Measurements from ENCODE around the gene EPN2. TPM values are rescaled to one million over a fixed set of nuclear protein-coding genes. Genes with fewer than 3 reads are reported as not detected.

Gene EPN2
- total and polyA plus RNA-seq, 9 donors: 18.2 to 36.4 (median 26.0) TPM

DNA sequence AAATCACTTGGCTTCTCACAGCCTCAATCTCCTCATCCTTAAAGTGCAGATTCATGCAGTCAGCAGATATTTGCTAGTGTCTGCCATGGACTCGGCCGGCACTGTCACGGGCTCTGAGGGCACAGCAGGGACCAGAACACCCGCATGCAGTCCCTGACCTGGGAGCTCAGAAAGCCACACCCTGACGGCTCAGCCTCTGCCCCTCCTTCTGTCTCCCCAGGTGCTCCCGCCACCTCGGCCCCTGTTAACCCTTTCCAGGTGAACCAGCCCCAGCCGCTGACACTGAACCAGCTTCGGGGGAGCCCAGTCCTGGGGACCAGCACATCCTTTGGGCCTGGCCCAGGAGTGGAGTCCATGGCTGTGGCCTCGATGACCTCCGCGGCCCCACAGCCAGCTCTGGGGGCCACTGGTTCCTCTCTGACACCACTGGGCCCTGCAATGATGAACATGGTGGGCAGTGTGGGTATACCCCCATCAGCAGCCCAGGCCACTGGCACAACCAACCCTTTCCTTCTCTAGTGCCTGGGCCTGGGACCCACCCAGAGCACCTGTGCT, 96.6 kb downstream of the EPN2 start:
- H3K36me3 ChIP-seq (ENCODE audit: control insufficient read depth, insufficient read depth, low read length): peaks cover 59% of the 10 kb centered on the region

DNA sequence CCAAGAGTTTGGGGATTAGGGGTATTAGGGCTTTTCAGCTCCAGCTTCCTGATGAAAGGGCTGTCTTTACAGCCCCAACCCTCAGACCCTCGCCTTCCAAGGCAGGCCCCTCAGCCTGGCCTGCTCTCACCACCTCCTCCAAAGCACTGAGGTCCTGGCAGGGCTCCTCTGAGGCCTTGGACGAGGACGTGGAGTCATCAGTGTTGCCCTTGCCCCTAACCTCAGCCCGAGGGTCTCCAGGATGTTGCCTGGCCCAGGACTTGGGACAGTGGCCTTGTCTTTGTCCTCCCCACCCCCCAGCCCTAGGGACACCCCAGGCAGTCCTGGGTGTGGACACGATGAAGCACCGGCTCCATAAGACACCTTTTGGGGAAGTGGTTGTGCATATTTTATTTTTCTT, 97.2 kb downstream of the EPN2 start:
- no peak overlapping the region for H3K27ac ChIP-seq (ENCODE audit: low read length)
- H3K4me1 ChIP-seq (ENCODE audit: control insufficient read depth, insufficient read depth, low read length): peaks cover 26% of the 10 kb centered on the region
- WGBS (ENCODE audit: insufficient coverage): 74% methylated on average over 4 of the region's 6 CpGs
- H3K4me3 ChIP-seq (ENCODE audit: low read length): no peak overlapping the region
- no peaks in the 10 kb centered on the region for H3K9me3 ChIP-seq (replicated peaks; ENCODE audit: control insufficient read depth, low read depth, low read length)
- no peaks in the 10 kb centered on the region for H3K27me3 ChIP-seq (ENCODE audit: control insufficient read depth, insufficient read depth, low read length)
- no peak for DNase-seq
- peaks cover 54% of the 10 kb centered on the region for H3K36me3 ChIP-seq (ENCODE audit: control insufficient read depth, insufficient read depth, low read length)

More for the DNA sequence above, 96.6 kb downstream of the EPN2 start:
- H3K4me3 ChIP-seq (ENCODE audit: low read length): no peak overlapping the region
- 71% methylated on average over 10 of the region's 12 CpGs for WGBS (ENCODE audit: insufficient coverage)
- H3K9me3 ChIP-seq (replicated peaks; ENCODE audit: control insufficient read depth, low read depth, low read length): no peaks in the 10 kb centered on the region
- no peak overlapping the region for H3K27ac ChIP-seq (ENCODE audit: low read length)
- DNase-seq: no peak
- no peaks in the 10 kb centered on the region for H3K27me3 ChIP-seq (ENCODE audit: control insufficient read depth, insufficient read depth, low read length)
- H3K4me1 ChIP-seq (ENCODE audit: control insufficient read depth, insufficient read depth, low read length): peaks cover 26% of the 10 kb centered on the region

DNA sequence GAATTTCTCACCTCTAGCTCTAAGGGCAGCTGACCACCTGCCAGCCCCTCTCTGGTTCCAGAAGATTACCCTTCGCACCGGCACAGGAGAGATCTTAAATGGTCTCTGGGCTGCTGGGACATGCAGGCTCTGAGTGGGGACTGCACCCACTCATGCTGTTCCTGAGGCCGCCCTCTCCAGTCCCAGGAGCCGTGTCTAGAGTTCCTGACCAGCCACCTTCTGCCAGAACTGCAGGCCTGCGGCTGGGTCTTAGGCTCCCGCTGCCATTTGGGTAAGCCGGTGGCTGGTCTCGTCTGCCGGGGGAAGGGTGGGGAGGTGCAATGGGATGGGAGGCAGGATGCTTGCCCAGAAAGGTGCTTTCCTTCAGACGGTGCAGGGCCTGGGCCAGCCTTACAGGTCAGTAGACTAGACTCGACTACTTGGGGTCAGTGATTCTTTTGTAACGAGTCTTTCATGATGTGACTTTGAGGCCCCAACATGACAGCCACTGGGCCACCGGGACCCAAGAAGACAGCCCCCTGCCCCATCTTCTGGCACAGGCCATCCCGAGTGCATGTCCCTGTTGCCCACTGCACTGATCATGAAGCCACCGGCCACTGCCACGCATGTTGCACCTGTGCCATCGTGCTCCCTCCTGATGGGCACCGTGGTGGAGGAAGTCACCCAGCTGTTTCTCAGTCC, 98.9 kb downstream of the EPN2 start:
- Histone ChIP-seq H3K9me3 (replicated peaks; ENCODE audit: control insufficient read depth, low read depth, low read length) (no peaks in the 10 kb centered on the region), H3K27ac (ENCODE audit: low read length) (no peak overlapping the region), H3K36me3 (ENCODE audit: control insufficient read depth, insufficient read depth, low read length) (peaks cover 41% of the 10 kb centered on the region), H3K4me3 (ENCODE audit: low read length) (no peak overlapping the region), H3K27me3 (ENCODE audit: control insufficient read depth, insufficient read depth, low read length) (no peaks in the 10 kb centered on the region), H3K4me1 (ENCODE audit: control insufficient read depth, insufficient read depth, low read length) (peaks cover 26% of the 10 kb centered on the region)
- 79% methylated on average over 17 of the region's 18 CpGs for WGBS (ENCODE audit: insufficient coverage)
- DNase-seq: no peak

DNA sequence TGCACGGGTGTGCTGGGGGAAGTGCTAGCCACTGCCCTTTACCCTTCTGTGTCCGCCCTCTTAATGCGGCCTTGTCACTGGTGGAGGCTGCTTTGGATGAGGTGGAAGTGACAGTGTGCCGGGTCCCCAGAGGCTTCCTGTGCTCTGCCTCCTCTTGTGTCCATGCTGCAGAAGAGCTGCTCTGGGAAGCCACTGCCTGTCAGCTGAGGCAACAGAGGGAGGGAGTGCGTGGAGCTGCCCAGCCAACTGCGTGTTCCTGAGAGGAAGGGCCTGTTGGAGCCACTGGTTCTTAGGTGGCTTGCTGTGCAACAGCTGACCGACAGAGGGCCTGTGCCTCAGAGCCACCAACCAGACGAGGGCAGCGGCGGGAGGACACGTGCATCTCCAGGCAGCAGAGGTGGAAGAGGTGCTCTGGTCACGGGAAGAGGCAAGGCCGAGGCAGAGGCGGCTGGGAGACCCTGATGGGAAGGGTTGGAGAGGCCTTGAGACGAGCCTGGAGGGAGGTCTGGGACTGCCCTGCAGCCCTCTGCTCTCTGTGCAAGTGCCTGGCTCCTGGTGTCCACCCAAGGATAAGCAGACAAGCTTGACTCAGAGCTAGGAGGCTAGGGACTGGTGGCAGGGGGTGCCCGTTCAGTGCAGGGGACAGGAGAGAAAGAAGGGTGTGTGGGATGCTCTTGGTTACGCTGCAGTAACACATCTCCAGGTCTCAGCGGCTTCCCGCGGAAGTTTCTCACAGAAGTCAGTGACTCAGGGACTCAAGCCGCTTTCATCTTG, 100.0 kb downstream of the EPN2 start:
- Histone ChIP-seq H3K4me3 (ENCODE audit: low read length) (no peak overlapping the region), H3K27ac (ENCODE audit: low read length) (no peak overlapping the region), H3K9me3 (replicated peaks; ENCODE audit: control insufficient read depth, low read depth, low read length) (no peaks in the 10 kb centered on the region), H3K27me3 (ENCODE audit: control insufficient read depth, insufficient read depth, low read length) (no peaks in the 10 kb centered on the region), H3K36me3 (ENCODE audit: control insufficient read depth, insufficient read depth, low read length) (peaks cover 36% of the 10 kb centered on the region), H3K4me1 (ENCODE audit: control insufficient read depth, insufficient read depth, low read length) (peaks cover 25% of the 10 kb centered on the region)
- WGBS (ENCODE audit: insufficient coverage): 62% methylated on average over 16 of the region's 21 CpGs
- no peak for DNase-seq

DNA sequence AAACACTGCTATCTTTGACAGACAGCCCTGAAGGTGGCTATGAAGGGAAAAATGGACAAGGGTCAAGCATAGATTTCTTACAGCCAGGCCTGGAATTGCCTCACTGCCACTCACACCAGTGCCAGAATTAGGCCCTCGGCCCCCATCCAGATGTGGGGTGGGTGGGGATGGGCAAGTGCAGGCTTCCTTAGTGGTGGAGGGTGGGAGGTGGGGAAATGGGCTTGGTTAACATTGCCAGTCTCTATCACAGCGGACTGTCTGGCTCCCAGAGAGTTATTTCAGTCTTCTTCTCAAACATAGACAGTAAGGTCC, 100.5 kb downstream of the EPN2 start:
- Histone ChIP-seq H3K27ac (ENCODE audit: low read length) (no peak overlapping the region), H3K4me3 (ENCODE audit: low read length) (no peak overlapping the region), H3K36me3 (ENCODE audit: control insufficient read depth, insufficient read depth, low read length) (peaks cover 31% of the 10 kb centered on the region), H3K4me1 (ENCODE audit: control insufficient read depth, insufficient read depth, low read length) (peaks cover 25% of the 10 kb centered on the region), H3K9me3 (replicated peaks; ENCODE audit: control insufficient read depth, low read depth, low read length) (no peaks in the 10 kb centered on the region), H3K27me3 (ENCODE audit: control insufficient read depth, insufficient read depth, low read length) (no peaks in the 10 kb centered on the region)
- DNase-seq: no peak
- WGBS (ENCODE audit: insufficient coverage): no CpG with 5 or more reads among the region's 2 CpGs

DNA sequence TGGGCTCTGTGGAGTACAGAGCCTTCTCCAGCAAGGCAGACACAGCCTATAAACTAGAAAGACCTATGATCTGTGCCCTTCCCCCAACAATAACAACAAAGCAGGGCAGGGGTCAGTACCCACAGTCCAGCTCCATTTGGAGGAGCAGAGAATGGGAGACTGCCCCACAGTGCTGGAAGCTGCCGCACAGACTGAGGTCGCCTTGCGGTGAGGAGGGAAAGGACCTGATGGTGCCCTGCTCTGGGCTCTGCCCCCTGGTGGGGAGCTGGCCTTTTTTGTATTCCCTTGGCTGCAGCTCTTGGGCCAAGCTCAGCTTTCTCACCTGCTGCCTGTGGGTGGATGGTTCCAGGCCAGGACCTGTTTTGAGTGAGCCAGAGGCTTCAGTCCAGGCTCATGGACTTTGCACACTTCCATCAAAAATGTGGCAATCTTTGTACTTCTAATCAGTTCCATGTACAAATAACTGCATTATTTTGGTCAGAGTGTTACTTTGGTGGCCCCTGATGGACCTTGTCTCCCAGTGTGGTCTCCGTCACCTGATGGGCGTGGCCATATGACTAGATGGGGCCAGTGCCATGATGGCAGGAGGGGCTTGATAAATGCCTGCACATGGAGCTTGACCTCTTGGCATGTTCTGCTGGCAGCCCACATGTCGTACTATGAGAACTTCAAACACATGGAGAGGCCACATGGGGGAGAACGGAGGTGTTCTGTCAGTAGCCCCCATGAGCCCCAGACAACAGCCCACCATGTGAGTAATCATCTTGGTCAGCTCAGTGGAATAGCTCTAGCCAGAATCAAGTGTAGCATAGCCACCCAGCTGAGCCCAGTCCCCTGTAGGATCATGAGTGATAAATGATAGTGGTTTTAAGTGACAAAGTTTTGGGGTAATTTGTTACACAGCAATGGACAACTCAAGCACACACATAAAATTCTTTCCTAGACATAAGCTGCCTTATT, 101.1 kb downstream of the EPN2 start:
- 94% methylated on average over 3 of the region's 7 CpGs for WGBS (ENCODE audit: insufficient coverage)
- peaks cover 27% of the 10 kb centered on the region for H3K36me3 ChIP-seq (ENCODE audit: control insufficient read depth, insufficient read depth, low read length)
- no peak overlapping the region for H3K27ac ChIP-seq (ENCODE audit: low read length)
- H3K9me3 ChIP-seq (replicated peaks; ENCODE audit: control insufficient read depth, low read depth, low read length): no peaks in the 10 kb centered on the region
- DNase-seq: no peak
- peaks cover 24% of the 10 kb centered on the region for H3K4me1 ChIP-seq (ENCODE audit: control insufficient read depth, insufficient read depth, low read length)
- no peaks in the 10 kb centered on the region for H3K27me3 ChIP-seq (ENCODE audit: control insufficient read depth, insufficient read depth, low read length)
- no peak overlapping the region for H3K4me3 ChIP-seq (ENCODE audit: low read length)

DNA sequence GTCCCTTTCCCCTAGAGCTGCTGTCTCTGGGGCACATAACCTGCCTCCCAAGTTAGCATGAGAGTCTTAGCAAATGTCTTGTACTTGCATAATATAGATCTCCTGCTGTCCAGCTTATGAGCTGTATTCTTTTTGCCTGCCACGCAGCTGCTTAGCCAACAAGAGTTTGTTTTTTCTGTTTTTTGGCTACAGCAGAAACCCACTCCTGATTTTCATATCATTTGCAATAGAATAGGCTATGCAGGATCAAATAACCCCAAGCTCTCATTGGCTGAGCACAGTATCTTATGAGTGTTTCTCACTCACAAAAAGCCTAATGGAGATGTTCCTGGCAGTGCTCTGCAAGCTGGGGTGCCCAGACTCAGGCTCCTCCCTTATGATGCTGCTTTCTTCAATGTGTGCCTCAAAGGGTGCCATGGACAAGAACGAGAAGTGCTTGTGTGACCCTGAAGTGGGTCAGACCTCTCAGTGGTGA, 102.2 kb downstream of the EPN2 start:
- no peak for DNase-seq
- H3K4me1 ChIP-seq (ENCODE audit: control insufficient read depth, insufficient read depth, low read length): peaks cover 24% of the 10 kb centered on the region
- no peaks in the 10 kb centered on the region for H3K9me3 ChIP-seq (replicated peaks; ENCODE audit: control insufficient read depth, low read depth, low read length)
- peaks cover 18% of the 10 kb centered on the region for H3K36me3 ChIP-seq (ENCODE audit: control insufficient read depth, insufficient read depth, low read length)
- no peaks in the 10 kb centered on the region for H3K27me3 ChIP-seq (ENCODE audit: control insufficient read depth, insufficient read depth, low read length)
- H3K4me3 ChIP-seq (ENCODE audit: low read length): no peak overlapping the region
- 40% methylated on average over 2 of the region's 2 CpGs for WGBS (ENCODE audit: insufficient coverage)
- H3K27ac ChIP-seq (ENCODE audit: low read length): no peak overlapping the region

DNA sequence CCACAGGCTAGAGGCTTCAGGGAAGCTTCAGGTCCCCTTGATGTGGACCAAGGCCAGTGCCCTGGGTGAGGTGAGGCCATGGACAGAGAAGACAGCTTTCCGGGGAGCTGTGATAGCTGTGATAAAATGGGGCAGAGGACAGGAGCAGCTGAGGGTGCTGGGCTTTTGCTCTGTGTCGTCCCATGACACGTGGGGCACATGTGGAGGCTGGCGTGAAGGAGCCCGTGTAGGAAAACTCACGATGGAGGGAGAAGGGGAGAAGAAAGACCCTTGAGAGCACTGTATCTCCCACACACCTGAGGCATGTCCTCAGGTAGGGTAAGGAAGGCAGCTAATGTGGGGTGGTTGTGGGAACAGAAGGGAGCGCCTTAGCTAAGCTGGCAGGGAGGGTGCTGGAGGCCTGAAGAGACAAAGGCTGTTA, 104.1 kb downstream of the EPN2 start:
- no peak for DNase-seq
- Histone ChIP-seq H3K27me3 (ENCODE audit: control insufficient read depth, insufficient read depth, low read length) (no peaks in the 10 kb centered on the region), H3K4me1 (ENCODE audit: control insufficient read depth, insufficient read depth, low read length) (peaks cover 32% of the 10 kb centered on the region), H3K36me3 (ENCODE audit: control insufficient read depth, insufficient read depth, low read length) (peaks cover 11% of the 10 kb centered on the region), H3K27ac (ENCODE audit: low read length) (no peak overlapping the region), H3K4me3 (ENCODE audit: low read length) (no peak overlapping the region), H3K9me3 (replicated peaks; ENCODE audit: control insufficient read depth, low read depth, low read length) (no peaks in the 10 kb centered on the region)
- 58% methylated on average over 6 of the region's 7 CpGs for WGBS (ENCODE audit: insufficient coverage)

DNA sequence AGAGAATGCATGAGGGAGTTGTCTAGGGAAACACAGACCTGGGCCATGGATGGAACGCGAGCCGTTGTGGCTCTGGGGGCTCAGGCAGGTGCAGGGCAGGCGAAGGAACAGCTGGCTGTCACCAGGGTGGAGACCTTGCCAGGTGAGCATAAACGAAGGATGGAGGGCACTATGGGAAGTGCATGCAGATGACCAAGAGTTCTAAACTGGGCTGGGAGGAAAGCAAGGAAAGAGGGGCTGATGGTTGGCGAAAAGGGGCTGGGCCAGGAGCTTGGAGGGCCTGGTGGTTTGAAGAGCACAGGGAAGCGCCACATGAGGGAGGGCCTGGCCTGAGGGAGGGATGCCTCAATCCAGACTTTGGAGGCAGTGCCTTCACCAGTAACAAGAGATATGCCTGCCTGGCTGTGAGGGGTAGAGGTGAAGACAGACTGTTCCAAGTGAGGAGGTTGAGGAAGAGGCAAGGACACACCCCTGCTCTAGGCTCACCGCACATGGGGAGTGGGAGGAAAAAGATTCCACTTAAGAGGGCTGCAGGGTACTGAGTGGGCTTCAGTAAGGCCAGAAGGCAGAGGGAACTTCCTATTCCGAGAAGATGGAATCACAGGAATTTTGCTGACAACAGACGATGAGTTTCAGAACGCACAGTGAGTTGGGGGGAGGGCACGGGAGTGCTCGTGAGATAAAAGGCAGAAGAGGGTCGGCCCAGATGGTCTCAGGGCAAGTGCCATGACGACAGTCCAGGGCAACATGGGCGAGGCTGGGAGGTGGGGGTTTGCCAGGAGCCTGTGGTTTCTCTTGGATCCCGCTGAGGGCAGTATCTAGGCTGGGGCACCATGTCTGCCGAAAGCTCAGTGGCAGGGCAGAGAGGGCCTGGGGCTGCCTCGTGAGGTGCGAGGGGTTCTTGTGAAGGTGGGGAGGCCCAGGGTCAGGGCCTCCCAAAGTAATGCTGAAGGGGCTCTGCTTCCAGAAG, 104.8 kb downstream of the EPN2 start:
- WGBS (ENCODE audit: insufficient coverage): 42% methylated on average over 20 of the region's 20 CpGs
- H3K27ac ChIP-seq (ENCODE audit: low read length): peak overlapping the region; percentile 35
- no peak for DNase-seq

More for the DNA sequence above, 104.8 kb downstream of the EPN2 start:
- H3K4me1 ChIP-seq (ENCODE audit: control insufficient read depth, insufficient read depth, low read length): peaks cover 39% of the 10 kb centered on the region
- H3K9me3 ChIP-seq (replicated peaks; ENCODE audit: control insufficient read depth, low read depth, low read length): no peaks in the 10 kb centered on the region
- no peaks in the 10 kb centered on the region for H3K27me3 ChIP-seq (ENCODE audit: control insufficient read depth, insufficient read depth, low read length)
- no peak overlapping the region for H3K4me3 ChIP-seq (ENCODE audit: low read length)
- H3K36me3 ChIP-seq (ENCODE audit: control insufficient read depth, insufficient read depth, low read length): peaks cover 7% of the 10 kb centered on the region

Data from muscle of leg (tissue), 11 donors.